Liver (tissue), 2 donors: ENCODE data around the gene RNU6-9.

Experiments used
- JUND ChIP-seq, 2 donors: IDR thresholded peaks; 2 replicates each; pipeline ENCODE4 v1.6.1; 2016; ENCODE audit warnings: antibody characterized with exemption in 2 of 2
- RAD21 ChIP-seq, 2 donors: IDR thresholded peaks; 2 replicates each; pipeline ENCODE4 v1.6.1; 2016; ENCODE audit warnings: antibody characterized with exemption in 2 of 2, mild to moderate bottlenecking in 2 of 2
- donor health status: healthy.

- TF ChIP-seq JUND (IDR thresholded peaks at IDR 0.05): no peak
- no peak for TF ChIP-seq RAD21 (IDR thresholded peaks at IDR 0.05)
These were observed 40.2 kb downstream of the RNU6-9 start for GRCh38 chr19:933553-933882.
